OCI-LY3 (cell line): Measurements from ENCODE around the gene TNFRSF4.

Experiments used
- H2AFZ ChIP-seq: fragments of 200-600, 300-600 bp; shearing (Covaris generic); 2 replicates; pipeline ENCODE4 v1.6.0; 2014; ENCODE audit warnings: antibody characterized with exemption, low read depth, low read length
- H3K27ac ChIP-seq: fragments of 200-600, 300-600 bp; sonication (generic); 2 replicates; pipeline ENCODE4 v1.5.1; 2014; ENCODE audit warnings: mild to moderate bottlenecking, low read length, moderate library complexity, mixed read lengths
- H3K27me3 ChIP-seq: fragments of 200-600, 300-600 bp; sonication (generic); 2 replicates; pipeline ENCODE4 v1.6.1; 2014; ENCODE audit warnings: low read depth, low read length, mixed read lengths
- H3K36me3 ChIP-seq: fragments of 200-600, 300-600 bp; sonication (generic); replicated peaks from 2 replicates; pipeline ENCODE3; 2014; ENCODE audit warnings: low read depth, low read length, mixed read lengths
- H3K4me1 ChIP-seq: fragments of 300-600, 200-600 bp; sonication (generic); 2 replicates; pipeline ENCODE4 v1.6.1; 2014; ENCODE audit warnings: low read length, mixed read lengths
- H3K4me2 ChIP-seq: fragments of 200-600, 300-600 bp; sonication (generic); 2 replicates; pipeline ENCODE4 v1.6.1; 2014; ENCODE audit warnings: low read length, mixed read lengths
- H3K4me3 ChIP-seq: fragments of 300-600, 200-600 bp; sonication (generic); 2 replicates; pipeline ENCODE4 v1.5.1; 2014; ENCODE audit warnings: antibody characterized with exemption, mild to moderate bottlenecking, low read length, moderate library complexity
- H3K79me2 ChIP-seq: fragments of 300-600, 200-600 bp; shearing (Covaris generic); 2 replicates; pipeline ENCODE4 v1.6.1; 2014; ENCODE audit warnings: mild to moderate bottlenecking, low read length, mixed read lengths
- H3K9ac ChIP-seq: fragments of 300-600, 200-600 bp; shearing (Covaris generic); 2 replicates; pipeline ENCODE4 v1.6.0; 2014; ENCODE audit warnings: mild to moderate bottlenecking, low read length, moderate library complexity
- H3K9me3 ChIP-seq: fragments of 200-600, 300-600 bp; shearing (Covaris generic); 2 replicates; pipeline ENCODE4 v1.6.1; 2014; ENCODE audit warnings: low read length, mixed read lengths; ENCODE audit not compliant: insufficient read depth
- H4K20me1 ChIP-seq: fragments of 200-600, 300-600 bp; sonication (generic); 2 replicates; pipeline ENCODE4 v1.6.1; 2016; ENCODE audit warnings: low read length, mixed read lengths; ENCODE audit not compliant: insufficient read depth
- CTCF ChIP-seq: fragments of 200-600, 300-600 bp; sonication (generic); IDR thresholded peaks from 2 replicates; pipeline ENCODE4 v1.5.1; 2014; ENCODE audit warnings: antibody characterized with exemption, low read length, low read depth
- EZH2phosphoT487 ChIP-seq: fragments of 200-600 bp; shearing (Covaris generic); IDR thresholded peaks from 2 replicates; pipeline ENCODE4 v1.6.1; 2018; ENCODE audit warnings: antibody characterized with exemption, mixed run types, low read depth

TNFRSF4 gene

GRCh38 chr1:1175221-1176062 lies 38.5 kb downstream of the TNFRSF4 start:
- Histone ChIP-seq H4K20me1 (no peaks in the 10 kb centered on the region), H2AFZ (no peak overlapping the region), H3K4me2 (no peak overlapping the region), H3K36me3 (no peaks in the 10 kb centered on the region), H3K9me3 (no peaks in the 10 kb centered on the region), H3K79me2 (no peaks in the 10 kb centered on the region), H3K27me3 (peaks cover 6% of the 10 kb centered on the region), H3K4me1 (peaks cover 20% of the 10 kb centered on the region), H3K27ac (no peak overlapping the region), H3K4me3 (no peak overlapping the region), H3K9ac (no peak overlapping the region)
- no peak for TF ChIP-seq EZH2phosphoT487
- no peak for TF ChIP-seq CTCF

GRCh38 chr1:1173793-1174415 lies 40.0 kb downstream of the TNFRSF4 start, which contains the start of gene TTLL10:
TSS of gene TTLL10 (plus strand) at chr1:1173880. CDS start at chr1:1179216, 5,336 bp downstream.
- Histone ChIP-seq H3K27ac (no peak within 1 kb of the TSS), H3K9ac (no peak within 1 kb of the TSS), H2AFZ (no peak within 1 kb of the TSS), H3K27me3 (peaks cover 22% of the 10 kb centered on the region), H3K36me3 (no peaks in the 10 kb centered on the region), H3K9me3 (no peaks in the 10 kb centered on the region), H4K20me1 (no peaks in the 10 kb centered on the region), H3K79me2 (no peaks in the 10 kb centered on the region), H3K4me2 (no peak within 1 kb of the TSS), H3K4me1 (peaks cover 36% of the 10 kb centered on the region), H3K4me3 (no peak within 1 kb of the TSS)
- TF ChIP-seq CTCF (no peak), EZH2phosphoT487 (no peak)

- Histone ChIP-seq H2AFZ (no peak overlapping the region), H3K79me2 (no peaks in the 10 kb centered on the region), H3K4me3 (no peak overlapping the region), H3K4me2 (no peak overlapping the region), H4K20me1 (no peaks in the 10 kb centered on the region), H3K36me3 (no peaks in the 10 kb centered on the region), H3K27ac (no peak overlapping the region), H3K9me3 (no peaks in the 10 kb centered on the region), H3K27me3 (peaks cover 28% of the 10 kb centered on the region), H3K9ac (no peak overlapping the region), H3K4me1 (peaks cover 42% of the 10 kb centered on the region)
- TF ChIP-seq CTCF (no peak), EZH2phosphoT487 (no peak)
These were observed 40.7 kb downstream of the TNFRSF4 start for GRCh38 chr1:1173061-1173792.
